RWPE2 (cell line): ENCODE data around the gene PROM2.

Experiments used
- ATAC-seq: fragments of 200-7000 bp; cut with Tn5 transposase; 3 replicates; pipeline ENCODE4 v1.9.1; 2021; ENCODE audit warnings: low read depth
- DNase-seq: peaks from one replicate; pipeline ENCODE4 v3.0.0-alpha.2; 2020; ENCODE audit warnings: low spot score
- H3K27ac ChIP-seq: fragments of 450-650 bp; 2 replicates; pipeline ENCODE4 v1.5.1; 2017; ENCODE audit warnings: mild to moderate bottlenecking; ENCODE audit not compliant: poor library complexity, severe bottlenecking
- H3K27me3 ChIP-seq: fragments of 250-450 bp; sonication (Bioruptor Pico); 2 replicates; pipeline ENCODE4 v1.5.1; 2021; ENCODE audit warnings: mild to moderate bottlenecking, moderate library complexity; ENCODE audit not compliant: insufficient read depth, poor library complexity, severe bottlenecking
- H3K36me3 ChIP-seq: fragments of 250-450 bp; sonication (Bioruptor Pico); 2 replicates; pipeline ENCODE4 v1.5.1; 2020; ENCODE audit warnings: low read depth, mild to moderate bottlenecking, moderate library complexity
- H3K4me1 ChIP-seq: fragments of 250-450 bp; sonication (Bioruptor Pico); 2 replicates; pipeline ENCODE4 v1.5.1; 2021; ENCODE audit warnings: mild to moderate bottlenecking, moderate library complexity; ENCODE audit not compliant: insufficient read depth, poor library complexity, severe bottlenecking
- H3K4me3 ChIP-seq: fragments of 250-450 bp; sonication (Bioruptor Pico); 2 replicates; pipeline ENCODE4 v1.5.1; 2021; ENCODE audit warnings: mild to moderate bottlenecking, moderate library complexity; ENCODE audit not compliant: severe bottlenecking
- H3K9me3 ChIP-seq: fragments of 250-450 bp; sonication (Bioruptor Pico); 2 replicates; pipeline ENCODE4 v1.5.1; 2021; ENCODE audit warnings: mild to moderate bottlenecking, moderate library complexity; ENCODE audit not compliant: severe bottlenecking
- TF ChIP-seq, protein P1 (sequence below): fragments of 450-650 bp; IDR thresholded peaks from one replicate; pipeline ENCODE4 v1.5.1; 2017; ENCODE audit warnings: mild to moderate bottlenecking, moderate library complexity; ENCODE audit not compliant: poor library complexity, severe bottlenecking

PROM2 gene

DNA sequence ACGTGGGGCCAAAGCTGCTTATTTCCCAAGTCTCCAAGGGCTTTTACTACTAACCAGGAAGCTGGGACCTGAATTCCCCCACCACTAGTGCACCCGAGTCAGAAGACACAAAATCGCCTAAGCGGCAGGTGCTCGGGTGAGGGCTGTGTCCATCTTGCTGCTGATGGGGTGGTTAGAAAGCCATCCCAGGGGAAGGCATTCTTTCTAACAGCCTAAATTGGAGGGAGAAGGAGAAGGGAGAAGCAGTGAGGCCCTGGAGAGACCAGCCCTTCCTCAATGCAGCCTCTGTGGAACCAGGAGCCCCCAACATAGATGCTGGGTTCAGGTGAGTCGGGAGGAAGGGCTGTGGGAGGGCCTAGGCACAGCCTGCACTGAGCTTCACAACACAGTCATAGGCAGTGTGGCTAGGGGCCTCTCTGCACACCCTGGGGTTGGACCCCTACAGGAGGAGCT, 1.9 kb upstream of the PROM2 start:
- TF ChIP-seq, protein P1, sequence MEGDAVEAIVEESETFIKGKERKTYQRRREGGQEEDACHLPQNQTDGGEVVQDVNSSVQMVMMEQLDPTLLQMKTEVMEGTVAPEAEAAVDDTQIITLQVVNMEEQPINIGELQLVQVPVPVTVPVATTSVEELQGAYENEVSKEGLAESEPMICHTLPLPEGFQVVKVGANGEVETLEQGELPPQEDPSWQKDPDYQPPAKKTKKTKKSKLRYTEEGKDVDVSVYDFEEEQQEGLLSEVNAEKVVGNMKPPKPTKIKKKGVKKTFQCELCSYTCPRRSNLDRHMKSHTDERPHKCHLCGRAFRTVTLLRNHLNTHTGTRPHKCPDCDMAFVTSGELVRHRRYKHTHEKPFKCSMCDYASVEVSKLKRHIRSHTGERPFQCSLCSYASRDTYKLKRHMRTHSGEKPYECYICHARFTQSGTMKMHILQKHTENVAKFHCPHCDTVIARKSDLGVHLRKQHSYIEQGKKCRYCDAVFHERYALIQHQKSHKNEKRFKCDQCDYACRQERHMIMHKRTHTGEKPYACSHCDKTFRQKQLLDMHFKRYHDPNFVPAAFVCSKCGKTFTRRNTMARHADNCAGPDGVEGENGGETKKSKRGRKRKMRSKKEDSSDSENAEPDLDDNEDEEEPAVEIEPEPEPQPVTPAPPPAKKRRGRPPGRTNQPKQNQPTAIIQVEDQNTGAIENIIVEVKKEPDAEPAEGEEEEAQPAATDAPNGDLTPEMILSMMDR = no peak
- no peak overlapping the region for H3K4me3 ChIP-seq
- H3K27me3 ChIP-seq = no peaks in the 10 kb centered on the region
- ATAC-seq (no peak), DNase-seq (peak; percentile 19)
- H3K27ac ChIP-seq = no peak overlapping the region
- no peaks in the 10 kb centered on the region for H3K36me3 ChIP-seq
- peaks cover 28% of the 10 kb centered on the region for H3K4me1 ChIP-seq
- no peaks in the 10 kb centered on the region for H3K9me3 ChIP-seq

- TF ChIP-seq, protein P1 = no peak
- no peaks in the 10 kb centered on the region for H3K27me3 ChIP-seq
- H3K4me3 ChIP-seq = no peak overlapping the region
- no peak for ATAC-seq
- DNase-seq = no peak
- no peaks in the 10 kb centered on the region for H3K9me3 ChIP-seq
- H3K4me1 ChIP-seq = peaks cover 32% of the 10 kb centered on the region
- no peaks in the 10 kb centered on the region for H3K36me3 ChIP-seq
- H3K27ac ChIP-seq = peak overlapping the region; percentile 75
These were observed 1.5 kb upstream of the PROM2 start for GRCh38 chr2:95272781-95273180.

- ATAC-seq (no peak; the same call in 2 of the 3 replicates), DNase-seq (peak; percentile 51)
- TF ChIP-seq, protein P1 = no peak
- Histone ChIP-seq H3K4me3 (no peak overlapping the region), H3K4me1 (peaks cover 40% of the 10 kb centered on the region), H3K27ac (peak overlapping the region; percentile 75), H3K36me3 (0 out of 2 replicates have a peak, but pooled peaks cover 5% of the 10 kb centered on the region), H3K27me3 (no peaks in the 10 kb centered on the region), H3K9me3 (no peaks in the 10 kb centered on the region)
These were observed 521 bp upstream of the PROM2 start for GRCh38 chr2:95273566-95274290.

GRCh38 chr2:95275151-95275515, 884 bp downstream of the PROM2 start:
- H3K27ac ChIP-seq = peak overlapping the region; percentile 75

More at GRCh38 chr2:95275151-95275515, 884 bp downstream of the PROM2 start:
- no peaks in the 10 kb centered on the region for H3K9me3 ChIP-seq
- H3K27me3 ChIP-seq = no peaks in the 10 kb centered on the region
- TF ChIP-seq, protein P1 = no peak
- DNase-seq = peak; percentile 40
- peaks cover 40% of the 10 kb centered on the region for H3K4me1 ChIP-seq
- H3K4me3 ChIP-seq = peak overlapping the region; percentile 25
- H3K36me3 ChIP-seq = peaks cover 15% of the 10 kb centered on the region; the same call in 1 of the 2 replicates
- peak; percentile 1; the same call in 1 of the 3 replicates for ATAC-seq
